ENCODE measurements around the gene FAM3C.

The FAM3C gene

GRCh38 chr7:121390109-121390508 lies 6.0 kb downstream of the FAM3C start:
- Histone ChIP-seq H3K36me3 (no peaks in the 10 kb centered on the region), H3K27ac (no peak overlapping the region), H3K27me3 (ENCODE audit: insufficient read depth, low read depth, severe bottlenecking) (no peaks in the 10 kb centered on the region), H3K4me3 (ENCODE audit: low read depth, low read length) (no peak overlapping the region), H3K9me3 (ENCODE audit: severe bottlenecking) (no peaks in the 10 kb centered on the region)
- no peak for TF ChIP-seq CTCF (IDR thresholded peaks at IDR 0.05; ENCODE audit: low read depth, low read length)
- DNase-seq: no peak

- Histone ChIP-seq H3K27ac (no peak overlapping the region), H3K36me3 (no peaks in the 10 kb centered on the region), H3K9me3 (ENCODE audit: severe bottlenecking) (no peaks in the 10 kb centered on the region), H3K4me3 (ENCODE audit: low read depth, low read length) (no peak overlapping the region), H3K27me3 (ENCODE audit: insufficient read depth, low read depth, severe bottlenecking) (no peaks in the 10 kb centered on the region)
- TF ChIP-seq CTCF (IDR thresholded peaks at IDR 0.05; ENCODE audit: low read depth, low read length): no peak
- DNase-seq: no peak
Observed at GRCh38 chr7:121388950-121389349, 7.2 kb downstream of the FAM3C start.

GRCh38 chr7:121385800-121386179 lies 10.3 kb downstream of the FAM3C start:
- Histone ChIP-seq H3K4me3 (ENCODE audit: low read depth, low read length) (no peak overlapping the region), H3K27ac (no peak overlapping the region)
- no peak for DNase-seq

GRCh38 chr7:121385056-121385799 lies 10.9 kb downstream of the FAM3C start:
- DNase-seq: no peak
- no peak overlapping the region for H3K27ac ChIP-seq

More at GRCh38 chr7:121385800-121386179, 10.3 kb downstream of the FAM3C start:
- H3K27me3 ChIP-seq (ENCODE audit: insufficient read depth, low read depth, severe bottlenecking): no peaks in the 10 kb centered on the region
- H3K36me3 ChIP-seq: no peaks in the 10 kb centered on the region
- H3K9me3 ChIP-seq (ENCODE audit: severe bottlenecking): no peaks in the 10 kb centered on the region
- no peak for TF ChIP-seq CTCF (IDR thresholded peaks at IDR 0.05; ENCODE audit: low read depth, low read length)

GRCh38 chr7:121384265-121384664 lies 11.8 kb downstream of the FAM3C start:
- no peak overlapping the region for H3K27ac ChIP-seq
- TF ChIP-seq CTCF (IDR thresholded peaks at IDR 0.05; ENCODE audit: low read depth, low read length): no peak
- H3K4me3 ChIP-seq (ENCODE audit: low read depth, low read length): no peak overlapping the region
- no peak for DNase-seq
- no peaks in the 10 kb centered on the region for H3K36me3 ChIP-seq
- H3K27me3 ChIP-seq (ENCODE audit: insufficient read depth, low read depth, severe bottlenecking): no peaks in the 10 kb centered on the region
- H3K9me3 ChIP-seq (ENCODE audit: severe bottlenecking): no peaks in the 10 kb centered on the region

More at GRCh38 chr7:121385056-121385799, 10.9 kb downstream of the FAM3C start:
- H3K36me3 ChIP-seq: no peaks in the 10 kb centered on the region
- H3K4me3 ChIP-seq (ENCODE audit: low read depth, low read length): no peak overlapping the region
- H3K9me3 ChIP-seq (ENCODE audit: severe bottlenecking): no peaks in the 10 kb centered on the region
- no peak for TF ChIP-seq CTCF (IDR thresholded peaks at IDR 0.05; ENCODE audit: low read depth, low read length)
- H3K27me3 ChIP-seq (ENCODE audit: insufficient read depth, low read depth, severe bottlenecking): no peaks in the 10 kb centered on the region
